GM19035 (cell line): ENCODE data around the gene GGT6.
"Not testable (repeated sequence)": the region's sequence is repeated elsewhere in the genome, so short reads cannot be mapped to it uniquely, and the experiment has no call there.

Experiments
- ATAC-seq: cut with Tn5 transposase; IDR thresholded peaks from one replicate; pipeline ENCODE4 v1.9.1; 2021; ENCODE audit not compliant: unreplicated experiment

The GGT6 gene

DNA sequence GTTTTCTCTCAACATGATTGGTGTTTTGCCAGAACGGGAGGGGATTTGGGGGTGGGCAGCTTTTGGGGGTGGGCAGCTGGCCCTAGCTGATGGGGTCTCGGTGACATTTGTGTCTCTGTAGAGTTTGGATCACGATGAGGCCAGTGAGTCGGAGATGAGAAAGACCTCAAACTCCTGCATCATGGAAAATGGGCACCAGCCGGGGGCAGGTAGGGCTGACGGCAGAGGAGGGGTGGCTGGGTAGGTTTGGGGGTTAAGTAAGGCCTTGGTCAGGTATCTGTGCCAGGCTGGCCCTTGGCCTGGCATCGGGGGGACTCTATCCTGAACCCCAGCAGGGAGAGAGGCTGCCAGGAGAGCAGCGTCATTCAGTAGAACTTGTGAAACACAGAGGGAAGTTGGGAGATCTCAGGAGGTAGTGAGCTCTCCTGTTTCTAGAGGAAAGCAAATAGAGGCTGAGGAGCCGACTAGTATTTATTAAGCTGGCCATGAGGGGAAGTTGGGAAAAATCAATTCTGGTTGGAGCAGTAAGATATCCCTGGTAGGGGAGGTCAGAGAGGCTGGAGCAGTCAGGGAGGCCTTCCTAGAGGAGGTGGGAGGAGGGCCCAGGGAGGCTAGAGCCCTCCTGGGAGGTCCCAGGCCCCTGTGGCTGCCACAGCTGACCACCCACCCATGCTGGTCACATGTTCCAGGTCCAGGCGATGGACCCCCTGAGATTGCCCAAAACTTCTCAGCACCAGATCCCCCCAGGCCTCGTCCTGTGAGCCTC is 32.0 kb upstream of the GGT6 start:
- no peak for ATAC-seq

DNA sequence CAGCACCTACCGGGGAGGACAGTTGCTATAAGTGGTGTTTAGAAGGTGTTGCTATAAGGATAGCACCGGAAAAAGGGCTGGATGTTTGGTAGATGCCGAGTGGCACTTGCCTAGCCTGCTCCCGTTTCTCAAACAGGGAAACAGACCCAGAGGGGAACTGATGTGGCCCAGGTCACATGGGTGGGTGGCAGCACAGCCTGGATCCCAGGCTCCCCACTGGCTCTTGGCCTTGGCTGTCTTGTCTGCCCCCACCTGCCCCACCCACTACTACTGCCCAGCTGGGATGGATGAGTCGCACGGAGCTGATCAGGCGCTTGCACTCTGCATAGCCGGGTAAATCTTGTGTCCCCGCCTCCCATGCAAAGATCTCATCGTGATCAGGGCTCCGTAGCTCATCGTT is 31.2 kb upstream of the GGT6 start:
- no peak for ATAC-seq

DNA sequence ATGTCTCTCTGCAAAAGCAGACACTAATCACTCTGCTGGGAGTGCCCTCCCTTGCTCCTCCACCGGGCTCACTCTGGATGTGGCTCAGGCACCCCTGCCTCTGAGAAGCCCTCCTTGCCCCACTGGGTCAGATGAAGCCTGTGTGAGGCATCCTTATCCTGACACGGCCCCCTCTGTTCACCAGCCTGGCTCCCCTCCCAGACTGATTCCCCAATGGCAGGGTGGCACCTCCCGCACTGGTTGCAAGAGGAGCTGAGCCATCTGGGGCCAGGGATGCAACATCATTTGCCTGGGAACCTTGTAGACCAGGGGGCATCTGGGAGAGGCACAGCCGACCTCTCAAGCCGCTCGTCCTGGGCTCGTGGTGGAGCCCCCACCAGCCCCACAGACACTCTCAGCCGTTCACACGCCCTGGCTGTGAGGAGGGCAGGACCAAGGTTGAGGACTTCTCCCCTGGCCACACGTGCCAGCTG is 30.6 kb upstream of the GGT6 start:
- no peak for ATAC-seq

DNA sequence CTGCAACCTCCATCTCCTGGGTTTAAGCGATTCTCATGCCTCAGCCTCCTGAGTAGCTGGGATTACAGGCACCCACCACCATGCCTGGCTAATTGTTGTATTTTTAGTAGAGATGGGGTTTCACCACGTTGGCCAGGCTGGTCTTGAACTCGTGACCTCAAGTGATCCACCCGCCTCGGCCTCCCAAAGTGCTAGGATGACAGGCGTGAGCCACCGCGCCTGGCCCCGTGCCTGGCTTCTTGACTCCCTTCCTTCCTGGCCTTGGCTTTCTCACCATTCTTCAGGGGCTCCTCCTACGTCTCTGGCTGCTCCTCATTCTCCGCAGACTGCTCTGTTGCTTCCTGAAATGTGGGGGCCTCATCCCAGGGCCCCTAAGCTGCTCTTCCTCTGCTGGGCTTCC is 29.7 kb upstream of the GGT6 start:
- not testable (repeated sequence) for ATAC-seq

DNA sequence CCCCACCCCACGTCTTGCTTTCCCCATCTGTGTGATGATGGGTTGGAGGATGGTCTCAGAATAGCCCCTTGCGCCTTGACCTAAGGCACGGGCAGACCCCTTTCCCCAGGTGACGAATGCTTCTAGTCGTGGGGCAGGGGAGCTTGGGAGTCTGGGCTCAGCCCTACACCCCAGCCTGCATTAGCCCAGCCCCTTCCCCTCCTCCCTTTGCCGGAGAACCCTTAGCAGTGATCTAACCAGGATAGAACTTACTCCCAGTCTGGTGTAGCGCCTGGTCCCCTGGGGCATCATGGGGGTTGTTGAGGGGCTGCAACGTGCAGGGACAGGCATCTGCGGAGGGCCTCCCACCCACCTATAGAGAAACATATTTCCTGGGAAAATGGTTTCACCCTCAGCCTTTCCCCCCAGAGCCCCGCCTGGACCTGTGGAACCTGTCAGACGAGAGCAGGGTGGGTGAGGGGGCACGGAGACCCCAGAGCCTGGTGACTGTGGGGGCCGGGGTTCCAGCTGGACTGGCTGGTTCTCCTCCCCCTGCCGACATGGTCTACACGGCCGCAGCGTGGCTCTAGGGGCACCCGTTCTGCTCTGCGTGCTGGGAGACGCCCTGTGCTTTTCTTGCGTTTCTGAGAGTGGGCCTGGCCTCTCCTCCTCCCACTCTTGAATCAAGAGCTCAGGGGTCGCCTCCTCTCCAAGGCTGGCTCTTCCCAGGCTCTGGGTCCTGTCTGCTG is 28.7 kb upstream of the GGT6 start:
- no peak for ATAC-seq

DNA sequence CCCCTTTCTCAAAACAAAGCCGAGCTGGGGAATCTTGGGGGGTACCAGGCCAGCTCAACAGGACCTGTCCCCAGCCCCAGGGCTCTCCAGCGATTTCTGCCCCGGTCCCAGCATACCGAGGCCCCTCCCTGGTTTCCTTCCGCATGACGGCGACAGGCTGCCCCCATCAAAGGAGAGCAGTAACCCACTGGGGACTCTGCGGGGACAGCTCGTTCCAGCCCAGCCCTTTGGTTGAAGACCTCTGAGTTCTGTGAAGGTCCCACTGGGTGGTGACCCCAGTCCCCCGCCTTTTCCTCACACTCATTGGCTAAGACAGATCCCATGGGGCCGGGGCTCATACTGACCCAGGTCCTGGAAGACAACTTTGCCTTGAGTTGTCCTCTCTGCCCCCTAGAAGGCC is 28.0 kb upstream of the GGT6 start:
- ATAC-seq, result no peak

DNA sequence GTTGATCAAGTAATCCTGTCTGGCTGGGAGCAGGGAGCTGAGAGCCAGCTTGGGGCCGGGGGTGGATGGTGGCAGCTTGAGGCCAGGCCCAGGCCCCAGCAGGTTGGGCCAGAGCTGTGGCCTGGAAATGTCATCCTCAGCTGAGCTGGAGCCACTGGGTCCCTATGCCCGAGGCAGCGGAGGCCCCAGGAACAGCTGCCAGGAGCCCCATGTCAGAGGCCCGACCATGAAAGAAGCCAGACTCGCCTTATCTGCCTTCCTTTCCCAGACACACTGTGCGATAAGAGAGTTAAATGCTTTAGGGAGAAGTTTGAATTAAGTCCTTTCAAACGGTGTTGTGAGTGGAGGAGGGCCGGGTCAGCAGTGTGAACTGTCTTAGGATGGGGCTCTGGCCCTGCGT is 27.4 kb upstream of the GGT6 start:
- ATAC-seq, result no peak

DNA sequence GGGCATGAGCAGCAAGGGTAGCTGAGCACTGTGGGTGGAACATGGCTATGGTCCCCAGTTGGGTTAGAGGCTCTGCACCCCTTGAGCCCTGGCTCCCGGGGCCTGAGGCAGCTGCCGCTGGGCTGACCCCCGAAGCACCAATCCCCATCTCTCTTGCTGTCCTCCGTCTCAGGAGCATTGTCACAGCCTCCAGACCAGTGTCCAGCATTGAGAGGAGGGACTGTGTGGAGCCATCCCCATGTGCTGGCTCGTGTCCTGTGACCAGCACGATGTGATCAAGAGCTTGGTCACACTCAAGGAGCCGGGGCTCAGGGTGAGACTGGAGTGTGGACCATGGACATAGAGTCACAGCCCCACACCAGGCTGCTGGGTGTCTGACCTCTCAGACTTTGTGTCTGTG is 26.8 kb upstream of the GGT6 start:
- ATAC-seq, result no peak

DNA sequence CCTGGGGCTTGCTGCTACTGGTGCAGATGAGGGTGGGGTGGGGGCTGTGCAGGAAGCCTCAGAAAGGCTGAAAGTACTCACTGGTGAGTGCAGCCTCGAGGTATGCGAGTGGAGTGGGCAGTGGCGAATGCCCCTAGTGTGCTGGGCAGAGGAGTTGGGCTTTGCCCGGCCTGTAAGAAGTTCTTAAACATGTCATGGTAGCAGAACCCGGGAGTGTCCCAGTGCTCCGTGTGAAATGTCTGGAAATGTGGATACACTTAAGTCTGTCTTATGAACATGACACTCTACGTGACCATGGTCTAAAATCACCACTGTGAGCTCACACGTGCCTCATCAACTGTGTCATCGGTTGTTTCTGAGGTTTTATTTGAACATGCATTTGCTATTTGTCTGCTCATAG is 25.7 kb upstream of the GGT6 start:
- ATAC-seq, result no peak

DNA sequence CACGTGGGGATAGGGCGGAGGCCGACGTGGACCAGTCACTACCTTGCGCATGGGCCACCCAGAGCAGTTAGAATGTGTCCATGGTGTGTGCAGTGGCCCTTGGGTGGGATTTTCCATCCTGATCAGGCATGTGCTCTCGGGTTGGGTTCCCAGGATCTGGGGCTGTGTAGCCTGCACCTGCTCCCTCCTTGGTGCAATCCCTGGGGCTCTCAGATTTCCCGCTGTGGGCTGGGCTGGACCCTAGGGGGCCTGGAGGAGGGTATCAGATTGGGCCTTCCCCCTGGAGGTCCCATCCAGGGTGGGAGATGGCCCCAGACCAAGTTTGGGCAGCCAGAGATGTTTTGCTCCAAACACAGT is 25.2 kb upstream of the GGT6 start:
- ATAC-seq, result no peak

DNA sequence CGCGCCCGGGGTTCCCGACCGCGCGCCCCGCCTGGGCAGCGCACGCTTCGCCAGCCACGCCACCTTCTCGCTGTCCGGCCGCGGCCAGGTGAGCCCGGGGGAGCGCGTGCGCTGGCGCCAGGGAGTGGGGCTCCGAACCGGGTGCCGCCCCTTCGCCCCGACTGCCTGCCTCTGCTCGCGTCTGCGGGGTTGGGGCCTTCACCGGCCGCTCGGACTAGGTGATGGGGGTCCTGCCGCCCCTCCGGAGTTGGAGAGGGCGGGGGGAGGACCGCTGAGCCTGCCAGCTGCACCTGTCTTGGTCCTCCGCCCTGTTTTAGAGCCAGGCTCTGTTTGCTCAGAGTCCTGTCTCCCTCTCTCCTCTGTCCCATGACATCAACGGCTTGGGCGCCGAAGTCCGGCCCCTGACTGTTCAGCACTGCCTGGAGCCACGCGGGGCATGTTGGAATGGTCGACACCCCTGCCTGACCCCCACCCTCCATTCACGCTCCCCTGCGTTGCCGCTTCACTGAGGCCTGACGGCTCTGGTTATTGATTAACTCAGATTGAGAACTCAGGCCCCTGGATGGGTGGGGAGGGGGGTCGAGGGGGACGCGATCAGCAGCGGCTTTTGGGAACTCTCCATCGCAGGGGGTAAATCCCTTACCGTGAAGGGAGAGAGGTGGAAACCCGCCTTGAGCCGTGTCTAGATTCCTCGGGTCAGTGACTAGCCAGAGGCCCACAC is 24.7 kb upstream of the GGT6 start:
- no peak for ATAC-seq

DNA sequence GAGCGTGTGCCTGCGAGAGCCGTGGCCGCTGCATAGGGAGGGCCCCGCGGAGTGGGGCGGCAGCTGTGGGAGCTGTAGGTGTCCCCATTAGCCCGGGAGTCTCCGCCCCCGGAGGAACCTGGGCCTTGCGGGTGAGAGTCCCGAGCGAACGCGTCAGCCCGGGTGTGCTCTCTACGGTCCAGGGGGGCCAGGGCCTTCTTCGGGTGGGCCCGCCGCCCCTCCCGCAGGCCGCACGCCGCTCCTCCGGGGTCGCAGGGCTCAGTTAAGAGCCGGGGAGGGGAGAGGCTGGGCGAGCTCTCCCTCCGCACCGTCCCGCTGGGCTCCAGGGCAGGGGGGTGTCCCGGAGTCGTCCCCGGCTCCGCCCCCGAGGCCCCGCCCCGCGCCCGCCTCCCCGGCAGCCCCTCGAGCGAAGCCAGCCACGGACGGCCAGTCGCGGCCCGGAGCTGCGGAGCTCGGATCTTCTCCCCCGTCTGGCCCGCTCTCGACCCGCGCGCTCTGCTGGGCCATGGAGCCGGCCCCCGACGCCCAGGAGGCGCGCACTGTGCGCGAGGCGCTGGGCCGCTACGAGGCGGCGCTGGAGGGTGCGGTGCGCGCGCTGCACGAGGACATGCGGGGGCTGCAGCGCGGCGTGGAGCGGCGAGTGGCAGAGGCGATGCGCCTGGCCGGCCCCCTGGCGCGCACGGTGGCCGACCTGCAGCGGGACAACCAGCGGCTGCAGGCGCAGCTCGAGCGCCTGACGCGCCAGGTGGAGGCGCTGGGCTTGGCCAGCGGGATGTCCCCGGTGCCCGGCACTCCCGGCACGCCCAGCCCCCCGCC is 23.9 kb upstream of the GGT6 start, which contains the start of gene SMTNL2:
Gene SMTNL2, plus strand, starts transcription at position 429 of the 816 bp plus-strand sequence. Its CDS starts 77 bp downstream, at position 506.
- no peak for ATAC-seq

DNA sequence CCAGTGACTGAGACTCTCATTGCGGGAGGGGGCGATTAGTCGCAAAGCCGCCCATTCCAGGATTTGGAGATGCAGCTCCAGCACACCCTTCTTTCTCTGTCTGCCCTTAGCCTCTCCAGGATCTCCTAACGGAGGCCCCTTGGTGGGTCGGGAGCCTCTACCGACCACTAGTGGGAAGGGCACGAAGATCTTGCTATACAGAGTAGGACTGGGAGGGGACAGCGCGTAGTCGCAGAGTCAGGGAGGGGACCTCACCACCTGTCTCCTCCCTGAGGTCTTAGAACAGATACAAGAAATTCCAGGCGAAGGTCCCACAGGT is 23.4 kb upstream of the GGT6 start:
- ATAC-seq, result no peak

DNA sequence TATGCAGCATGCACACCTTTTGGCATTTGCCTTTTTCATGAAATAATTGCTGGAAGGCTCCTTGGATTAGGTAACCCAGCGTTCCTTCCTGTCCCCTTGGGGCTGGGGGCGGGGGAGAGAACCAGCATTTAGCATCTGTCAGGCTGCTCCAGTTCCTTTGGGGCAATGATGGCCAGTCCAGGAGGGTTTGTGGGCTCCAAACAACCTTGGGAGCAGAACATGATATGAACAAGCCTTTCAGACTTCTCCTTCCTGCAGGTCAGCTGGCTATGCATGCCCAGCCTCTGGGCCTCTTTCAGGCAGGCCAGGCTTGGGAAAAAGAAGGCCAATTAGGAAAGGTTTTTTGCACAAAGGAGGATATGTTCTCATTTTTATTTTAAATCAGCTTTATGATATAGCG is 22.8 kb upstream of the GGT6 start:
- ATAC-seq, result no peak

DNA sequence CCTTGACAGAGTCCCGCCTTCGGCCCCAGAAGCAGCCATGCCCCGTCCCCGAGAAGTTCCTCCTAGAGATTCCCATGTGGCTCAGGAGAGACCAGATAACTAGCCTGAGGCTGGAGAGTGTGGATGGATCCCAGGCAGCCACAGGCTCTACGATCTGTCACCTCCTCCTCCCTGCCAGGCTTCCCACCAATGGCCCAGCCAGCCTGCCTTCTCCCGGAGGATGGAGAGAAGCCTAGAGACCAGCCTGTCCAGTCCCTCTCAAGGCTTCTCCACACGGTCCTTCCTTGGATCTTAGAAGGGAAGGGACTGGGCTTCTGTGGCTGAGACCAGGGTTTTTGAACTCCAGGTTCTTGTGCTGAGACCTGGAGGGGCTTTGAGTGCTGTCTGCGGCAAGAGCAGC is 22.3 kb upstream of the GGT6 start:
- ATAC-seq, result no peak

DNA sequence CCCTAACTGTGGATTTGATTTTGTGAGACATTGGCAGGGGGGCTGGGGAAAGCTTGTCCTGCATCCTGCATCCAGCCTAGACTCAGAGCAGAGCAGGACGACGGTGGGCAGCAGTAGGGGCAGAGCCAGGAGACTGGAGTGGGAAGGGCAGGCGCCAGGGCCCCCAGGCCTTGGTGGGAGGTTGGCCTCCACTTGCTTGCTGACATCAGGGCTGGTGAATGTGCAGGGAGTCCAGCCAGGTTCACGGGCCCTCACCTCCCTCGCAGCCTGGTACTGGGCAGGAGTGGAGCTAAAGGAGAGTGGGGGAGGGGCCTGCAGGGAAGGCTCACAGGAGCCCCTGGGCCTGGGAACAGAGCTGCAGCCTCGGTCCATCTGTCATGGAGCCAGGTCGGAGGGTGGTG is 21.7 kb upstream of the GGT6 start:
- ATAC-seq, result no peak

DNA sequence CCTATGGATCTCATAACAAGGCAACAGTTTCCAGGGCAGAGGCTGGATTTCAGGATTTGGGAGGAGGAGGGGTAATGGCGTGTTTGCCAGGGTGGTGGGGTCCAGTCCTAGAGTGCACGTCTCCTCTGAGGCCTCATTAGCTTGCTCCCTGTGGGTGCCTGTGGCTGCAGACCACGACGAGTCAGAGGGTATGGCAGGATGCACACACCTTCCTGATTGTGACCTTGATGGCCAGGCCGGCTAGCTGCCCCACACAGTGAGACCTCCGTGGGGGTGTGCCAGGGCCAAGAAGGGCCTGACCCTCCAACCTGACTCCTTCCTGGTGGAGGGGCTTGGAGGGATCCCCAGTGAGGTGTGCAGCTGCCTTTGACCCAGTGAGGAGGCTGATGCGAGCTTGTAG is 19.9 kb upstream of the GGT6 start:
- no peak for ATAC-seq

DNA sequence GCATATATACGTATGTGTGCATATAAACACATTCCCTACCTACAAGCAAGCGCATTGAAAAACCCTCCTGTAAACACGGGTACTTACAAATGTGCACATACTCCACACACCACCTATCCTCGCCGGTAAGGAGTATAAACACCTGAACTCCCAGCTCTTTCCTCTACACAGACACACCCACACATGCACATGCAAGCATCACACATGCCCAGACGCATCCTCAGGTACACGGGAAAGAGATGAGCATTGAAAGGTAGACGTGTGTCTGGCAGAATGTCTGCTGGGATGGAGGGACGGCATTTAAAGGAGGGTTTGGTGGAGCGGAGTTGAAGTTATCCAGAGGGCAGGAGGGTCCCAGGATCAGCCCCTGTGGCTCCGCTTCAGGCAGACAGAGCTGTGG is 19.3 kb upstream of the GGT6 start:
- no peak for ATAC-seq

DNA sequence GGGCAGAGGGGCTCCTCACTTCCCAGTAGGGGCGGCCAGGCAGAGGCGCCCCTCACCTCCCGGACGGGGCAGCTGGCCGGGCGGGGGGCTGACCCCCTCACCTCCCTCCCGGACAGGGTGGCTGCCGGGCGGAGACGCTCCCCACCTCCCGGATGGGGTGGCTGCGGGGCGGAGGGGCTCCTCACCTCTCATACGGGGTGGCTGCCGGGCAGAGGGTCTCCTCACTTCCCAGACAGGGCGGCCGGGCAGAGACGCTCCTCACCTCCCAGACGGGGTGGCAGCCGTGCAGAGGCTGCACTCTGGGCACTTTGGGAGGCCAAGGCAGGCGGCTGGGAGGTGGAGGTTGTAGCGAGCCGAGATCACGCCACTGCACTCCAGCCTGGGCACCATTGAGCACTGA is 18.0 kb upstream of the GGT6 start:
- not testable (repeated sequence) for ATAC-seq

DNA sequence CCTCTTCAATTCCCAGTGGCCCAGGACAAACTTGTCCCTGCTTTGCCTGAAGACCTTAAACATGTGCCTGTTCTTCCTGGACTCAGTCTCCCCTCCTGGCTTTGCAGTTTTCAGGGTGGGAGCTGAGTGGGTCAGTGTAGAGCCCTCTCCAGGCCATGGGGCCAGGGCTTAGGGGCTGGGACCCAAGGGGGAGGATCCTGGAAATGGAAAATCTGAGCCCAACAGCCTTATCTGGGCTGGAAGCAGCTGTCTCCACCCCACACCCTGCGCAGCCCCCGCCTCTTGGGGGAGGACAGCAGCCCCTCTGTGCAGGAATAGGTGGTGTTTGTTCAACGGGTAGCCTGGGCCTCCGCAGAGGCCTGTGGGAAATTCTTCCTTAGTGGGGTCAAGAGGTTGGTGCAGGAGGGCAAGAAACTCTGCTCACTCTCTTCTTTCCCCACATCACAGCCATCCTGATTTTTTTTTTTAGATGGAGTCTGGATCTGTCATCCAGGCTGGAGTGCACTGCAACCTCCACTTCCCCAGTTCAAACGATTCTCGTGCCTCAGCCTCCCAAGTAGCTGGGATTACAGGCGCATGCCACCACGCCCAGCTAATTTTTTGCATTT is 17.1 kb upstream of the GGT6 start:
- ATAC-seq, result no peak
